ENCODE measurements around the gene FH. TPM values are rescaled to one million over a fixed set of nuclear protein-coding genes. Genes with fewer than 3 reads are reported as not detected.

FH gene
- total and polyA plus RNA-seq, 2 donors (not counting 1 experiment from before 2014, with no cell fraction given) = 18.5 to 32.4 TPM

DNA sequence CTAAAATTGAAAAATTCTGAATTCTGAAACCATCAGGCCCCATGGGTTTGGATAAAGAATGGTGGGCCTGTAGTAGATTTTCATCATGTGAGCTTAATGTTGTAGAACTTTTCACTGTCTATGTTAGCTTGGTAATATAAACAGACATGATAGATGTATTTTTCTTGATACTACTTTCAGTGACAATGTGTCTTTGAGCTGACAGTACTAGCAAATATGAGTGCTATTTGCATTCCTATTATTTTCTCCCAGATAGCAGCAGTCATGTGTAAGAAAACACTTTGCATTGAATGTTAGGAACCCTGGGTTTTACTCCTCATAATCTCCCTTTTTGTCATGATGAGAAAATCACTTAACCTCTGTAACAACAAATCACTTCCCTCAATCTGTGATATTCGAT is 30.8 kb upstream of the FH start:
- Histone ChIP-seq H2AFZ (ENCODE audit: insufficient read depth, low read depth, low read length, poor library complexity, severe bottlenecking) (no peak overlapping the region), H3K4me2 (replicated peaks; ENCODE audit: low read depth, low read length, poor library complexity, severe bottlenecking) (no peak overlapping the region), H3K4me3 (ENCODE audit: control extremely low read depth in 1 of 5, extremely low read depth in 1 of 5, insufficient read depth in 1 of 5, low read depth in 2 of 5, low read length in 4 of 5) (no peak overlapping the region), H3K27me3 (replicated peaks in 1 of 4; ENCODE audit: control extremely low read depth in 1 of 4, control insufficient read depth in 3 of 4, insufficient read depth in 4 of 4, low read length in 3 of 4) (no peaks in the 10 kb centered on the region), H3K9ac (ENCODE audit: low read length) (no peak overlapping the region), H3K27ac (ENCODE audit: low read length in 2 of 2) (peak overlapping the region; percentile 95 to 97), H3K79me2 (ENCODE audit: control insufficient read depth, insufficient read depth, low read length) (peaks cover 45% of the 10 kb centered on the region), H4K20me1 (ENCODE audit: control insufficient read depth, insufficient read depth, low read length, poor library complexity, severe bottlenecking) (no peaks in the 10 kb centered on the region), H3K9me3 (ENCODE audit: control extremely low read depth in 1 of 3, control insufficient read depth in 2 of 3, insufficient read depth in 1 of 3, low read length in 2 of 3) (peaks cover 0 to 4% (median 0%) of the 10 kb centered on the region in 3 donors), H3K36me3 (replicated peaks in 1 of 2; ENCODE audit: control extremely low read depth in 1 of 2, control insufficient read depth in 1 of 2, extremely low read depth in 1 of 2, insufficient read depth in 2 of 2, low read length in 1 of 2) (peaks cover 0 to 5% of the 10 kb centered on the region in 2 experiments), H3K4me1 (ENCODE audit: control insufficient read depth in 2 of 2, insufficient read depth in 2 of 2, low read length in 2 of 2) (peaks cover 41 to 43% of the 10 kb centered on the region in 2 donors)
- intact Hi-C loops (cut with micrococcal nuclease) = loop anchor here (5.0 kb wide), 2 partner anchors 47 to 77 kb away; no protein-coding TSS in a partner anchor
- POLR2A ChIA-PET = interaction anchor here (1.5 to 3.6 kb wide), 2 partner anchors 13 to 17 kb away, joined by 4 to 43 read pairs; partner anchors contain the start of gene KMO
- peak overlapping the region; percentile 99 for H3K27ac Mint-ChIP-seq
- H3K27me3 Mint-ChIP-seq = peaks cover 3% of the 10 kb centered on the region
- WGBS (ENCODE audit: insufficient coverage) = no CpG with 5 or more reads among the region's 1 CpG
- no peaks in the 10 kb centered on the region for H3K9me3 Mint-ChIP-seq (ENCODE audit: insufficient read depth)
- ATAC-seq (ENCODE audit: low read depth) = no peak
- CTCF ChIA-PET = interaction anchor here (0.7 to 4.0 kb wide), 5 partner anchors 11 to 76 kb away, joined by 3 to 35 read pairs (median 4); partner anchors contain the start of gene KMO
- no peak overlapping the region for H3K4me3 Mint-ChIP-seq
- peaks cover 64% of the 10 kb centered on the region for H3K4me1 Mint-ChIP-seq
- no peak for DNase-seq
- TF ChIP-seq EZH2 (IDR thresholded peaks at IDR 0.05; ENCODE audit: borderline replicate concordance, insufficient read depth, low read depth, low read length, poor library complexity, severe bottlenecking) (no peak), CTCF (IDR thresholded peaks at IDR 0.05) (no peak)

GRCh38 chr1:241548008-241548407 is 28.5 kb upstream of the FH start:
- Histone ChIP-seq H3K9ac (ENCODE audit: low read length) (no peak overlapping the region), H3K9me3 (ENCODE audit: control extremely low read depth in 1 of 3, control insufficient read depth in 2 of 3, insufficient read depth in 1 of 3, low read length in 2 of 3) (peaks cover 0 to 4% (median 1%) of the 10 kb centered on the region in 3 donors), H3K36me3 (replicated peaks in 1 of 2; ENCODE audit: control extremely low read depth in 1 of 2, control insufficient read depth in 1 of 2, extremely low read depth in 1 of 2, insufficient read depth in 2 of 2, low read length in 1 of 2) (peaks cover 0 to 4% of the 10 kb centered on the region in 2 experiments), H3K4me2 (replicated peaks; ENCODE audit: low read depth, low read length, poor library complexity, severe bottlenecking) (no peak overlapping the region), H2AFZ (ENCODE audit: insufficient read depth, low read depth, low read length, poor library complexity, severe bottlenecking) (no peak overlapping the region), H4K20me1 (ENCODE audit: control insufficient read depth, insufficient read depth, low read length, poor library complexity, severe bottlenecking) (no peaks in the 10 kb centered on the region), H3K27me3 (replicated peaks in 1 of 4; ENCODE audit: control extremely low read depth in 1 of 4, control insufficient read depth in 3 of 4, insufficient read depth in 4 of 4, low read length in 3 of 4) (no peaks in the 10 kb centered on the region), H3K4me3 (ENCODE audit: control extremely low read depth in 1 of 5, extremely low read depth in 1 of 5, insufficient read depth in 1 of 5, low read depth in 2 of 5, low read length in 4 of 5) (no peak overlapping the region), H3K4me1 (ENCODE audit: control insufficient read depth in 2 of 2, insufficient read depth in 2 of 2, low read length in 2 of 2) (peaks cover 30 to 37% of the 10 kb centered on the region in 2 donors), H3K27ac (ENCODE audit: low read length in 2 of 2) (peak overlapping the region in 1 of 2 donors; percentile 63), H3K79me2 (ENCODE audit: control insufficient read depth, insufficient read depth, low read length) (peaks cover 51% of the 10 kb centered on the region)
- TF ChIP-seq EZH2 (IDR thresholded peaks at IDR 0.05; ENCODE audit: borderline replicate concordance, insufficient read depth, low read depth, low read length, poor library complexity, severe bottlenecking) (no peak), CTCF (IDR thresholded peaks at IDR 0.05) (no peak)
- POLR2A ChIA-PET = interaction anchor here (0.6 kb wide), 1 partner anchor 241 kb away, joined by 5 read pairs; no protein-coding TSS in a partner anchor
- no peaks in the 10 kb centered on the region for H3K9me3 Mint-ChIP-seq (ENCODE audit: insufficient read depth)
- H3K27ac Mint-ChIP-seq = peak overlapping the region; percentile 57
- ATAC-seq (ENCODE audit: low read depth) (no peak), DNase-seq (no peak)
- H3K27me3 Mint-ChIP-seq = peaks cover 3% of the 10 kb centered on the region
- peaks cover 62% of the 10 kb centered on the region for H3K4me1 Mint-ChIP-seq
- intact Hi-C loops (cut with micrococcal nuclease) = no loop called here
- no CpG with 5 or more reads among the region's 2 CpGs for WGBS (ENCODE audit: insufficient coverage)
- no peak overlapping the region for H3K4me3 Mint-ChIP-seq
- CTCF ChIA-PET = no interaction called here
